IPS-NIHi11 (cell line): ENCODE results near the gene PMS1.
"Not testable (repeated sequence)": the region's sequence is repeated elsewhere in the genome, so short reads cannot be mapped to it uniquely, and the experiment has no call there.

ENCODE experiments used
- DNase-seq: peaks from one replicate; pipeline ENCODE4 v3.0.0; 2012; ENCODE audit warnings: mixed read lengths, low spot score

PMS1 gene

GRCh38 chr2:189865826-189866225, 81.6 kb downstream of the PMS1 start:
- no peak for DNase-seq

- no peak for DNase-seq
These were observed 82.0 kb downstream of the PMS1 start for GRCh38 chr2:189866296-189866695.

GRCh38 chr2:189868896-189869295, 84.6 kb downstream of the PMS1 start:
- no peak for DNase-seq

- no peak for DNase-seq
These were observed 86.3 kb downstream of the PMS1 start for GRCh38 chr2:189870381-189871085.

- DNase-seq = no peak
These were observed 89.4 kb downstream of the PMS1 start for GRCh38 chr2:189873696-189874095.

GRCh38 chr2:189874586-189875320, 90.5 kb downstream of the PMS1 start:
- DNase-seq = no peak

GRCh38 chr2:189876271-189876670, 92.0 kb downstream of the PMS1 start:
- no peak for DNase-seq

- no peak for DNase-seq
These were observed 95.4 kb downstream of the PMS1 start for GRCh38 chr2:189879716-189880081.

GRCh38 chr2:189880429-189880828, 96.2 kb downstream of the PMS1 start:
- DNase-seq = no peak

GRCh38 chr2:189880832-189881492, 96.7 kb downstream of the PMS1 start:
- no peak for DNase-seq

- no peak for DNase-seq
These were observed 101.1 kb downstream of the PMS1 start for GRCh38 chr2:189885368-189885767.

- DNase-seq = not testable (repeated sequence)
These were observed 108.5 kb downstream of the PMS1 start for GRCh38 chr2:189892546-189893294.

GRCh38 chr2:189896809-189897208, 112.6 kb downstream of the PMS1 start:
- DNase-seq = no peak

- DNase-seq = no peak
These were observed 114.9 kb downstream of the PMS1 start for GRCh38 chr2:189899101-189899500.

GRCh38 chr2:189900726-189901125, 116.5 kb downstream of the PMS1 start:
- no peak for DNase-seq

GRCh38 chr2:189901664-189902063, 117.4 kb downstream of the PMS1 start:
- no peak for DNase-seq

GRCh38 chr2:189913821-189914220, 129.6 kb downstream of the PMS1 start:
- DNase-seq = no peak

- DNase-seq = no peak
These were observed 132.4 kb downstream of the PMS1 start for GRCh38 chr2:189916651-189917050.
